HG02798 (cell line): Measurements from ENCODE around the gene CLIC5.

Experiments used
- ATAC-seq: cut with Tn5 transposase; IDR thresholded peaks from one replicate; pipeline ENCODE4 v1.9.1; 2021; ENCODE audit warnings: mild to moderate bottlenecking; ENCODE audit not compliant: unreplicated experiment, poor library complexity

CLIC5 gene

GRCh38 chr6:45900808-45901752 is 114.6 kb downstream of the CLIC5 start:
- ATAC-seq = no peak

DNA sequence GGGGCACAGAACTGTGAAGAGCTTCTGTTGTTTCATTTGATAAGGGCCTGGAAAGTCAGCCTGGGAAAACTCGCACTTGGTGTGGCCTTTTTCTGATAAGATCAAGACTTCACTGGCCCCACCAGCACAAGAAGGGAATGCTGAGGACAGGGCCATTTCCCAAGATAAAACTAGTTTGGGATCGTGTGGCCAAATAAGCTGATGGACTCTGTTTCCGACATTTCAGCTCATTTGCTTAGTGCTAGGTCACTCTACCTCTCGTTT is 116.0 kb downstream of the CLIC5 start:
- ATAC-seq = no peak

- no peak for ATAC-seq
Observed at GRCh38 chr6:45898941-45899682, 116.5 kb downstream of the CLIC5 start.

DNA sequence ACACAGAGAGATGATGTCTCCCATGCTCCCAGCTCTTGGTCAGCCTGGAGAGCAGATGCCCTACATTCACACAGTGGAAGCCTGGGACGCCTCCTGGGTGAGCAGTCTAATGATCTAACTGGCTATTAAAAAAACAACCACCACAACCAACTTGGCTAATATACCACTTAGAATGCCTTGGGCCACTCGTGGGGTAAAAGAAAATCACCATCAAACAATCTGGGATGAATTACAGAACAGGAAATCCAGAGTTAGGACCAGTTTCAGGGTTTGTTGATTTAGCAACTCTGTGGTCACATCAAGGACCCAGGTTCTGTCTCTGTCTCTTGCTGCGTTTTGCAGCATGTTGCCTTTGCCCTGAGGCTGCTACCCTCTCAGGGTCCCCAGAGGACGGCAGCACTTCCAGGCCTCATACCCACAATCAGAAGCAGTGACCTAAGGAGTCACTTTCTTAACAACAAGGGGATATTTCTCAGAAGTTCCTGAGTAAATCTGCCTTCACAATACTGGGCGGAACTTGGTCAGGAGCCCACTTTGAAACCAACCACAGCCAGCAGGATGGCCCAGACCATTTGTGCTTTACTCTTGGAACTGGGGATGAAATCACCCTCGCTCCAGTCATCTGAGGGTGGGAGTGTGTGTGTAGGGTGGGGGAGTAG is 118.7 kb downstream of the CLIC5 start:
- no peak for ATAC-seq

- no peak for ATAC-seq
Observed at GRCh38 chr6:45895569-45895968, 120.1 kb downstream of the CLIC5 start.

DNA sequence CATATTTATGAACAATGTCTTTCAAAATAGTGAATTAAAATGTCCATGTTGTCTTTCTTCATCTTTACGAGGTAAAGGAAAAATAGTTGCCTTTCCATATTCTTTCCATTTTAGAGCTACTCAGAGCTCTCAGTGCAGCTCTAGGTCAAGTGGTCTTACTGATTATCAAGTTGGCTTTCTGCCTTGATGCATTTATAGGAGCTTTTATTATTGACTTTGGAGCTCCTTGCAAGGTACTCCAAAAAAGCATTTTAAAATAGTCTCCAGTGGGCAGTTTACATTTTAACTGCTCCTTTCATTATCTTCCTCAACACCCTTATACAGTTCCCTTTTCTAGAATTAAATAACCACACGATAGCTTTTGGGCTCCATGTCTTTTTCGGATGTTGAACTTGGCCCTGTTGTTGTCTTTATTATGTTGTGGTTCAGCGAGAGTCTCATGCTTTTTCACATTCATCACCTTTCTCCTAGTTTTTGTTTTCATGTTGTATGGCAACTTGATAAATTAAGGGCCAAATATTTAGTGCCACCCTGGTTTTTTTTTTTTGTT is 122.9 kb downstream of the CLIC5 start:
- no peak for ATAC-seq

DNA sequence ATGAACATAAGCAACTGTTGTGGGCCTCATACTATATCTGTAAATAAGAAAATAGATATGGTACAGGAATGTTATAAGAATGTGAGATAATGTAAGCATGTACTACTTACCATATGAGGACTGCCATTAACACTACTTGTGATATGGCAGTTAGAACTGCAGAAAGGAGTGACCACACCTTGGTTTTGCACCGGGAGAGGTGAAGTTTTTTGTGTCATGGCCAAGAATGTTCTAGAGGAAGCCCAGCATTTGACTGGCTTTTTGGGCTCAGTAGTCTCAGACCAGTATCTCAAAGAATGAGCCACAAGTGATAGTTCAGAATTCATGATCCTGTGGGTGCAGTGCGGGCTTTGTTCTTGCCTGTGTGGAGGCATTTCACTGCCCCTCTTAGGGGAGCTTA is 123.5 kb downstream of the CLIC5 start:
- no peak for ATAC-seq

- ATAC-seq = no peak
Observed at GRCh38 chr6:45886776-45887175, 128.9 kb downstream of the CLIC5 start.

GRCh38 chr6:45884336-45884735 is 131.3 kb downstream of the CLIC5 start:
- ATAC-seq = no peak

DNA sequence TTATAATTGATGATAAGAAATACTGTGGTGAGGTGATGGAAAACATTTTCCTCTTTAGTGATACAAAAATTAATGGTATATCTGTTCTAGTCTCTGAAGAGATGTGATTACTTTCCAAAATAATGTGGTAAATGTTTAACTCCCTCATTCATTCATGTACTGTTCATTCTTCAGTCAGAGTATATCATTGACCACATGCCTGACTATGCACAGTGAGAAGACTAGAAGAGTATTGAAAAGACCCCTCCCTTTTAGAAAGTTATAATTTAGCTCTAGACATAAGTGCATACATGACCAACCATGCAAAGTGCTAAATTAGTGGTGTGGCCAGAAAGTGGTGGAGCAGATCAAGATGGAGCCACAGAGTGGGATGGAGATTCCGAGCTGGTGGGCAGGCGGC is 133.0 kb downstream of the CLIC5 start:
- no peak for ATAC-seq

GRCh38 chr6:45881705-45882467 is 133.8 kb downstream of the CLIC5 start:
- ATAC-seq = no peak

DNA sequence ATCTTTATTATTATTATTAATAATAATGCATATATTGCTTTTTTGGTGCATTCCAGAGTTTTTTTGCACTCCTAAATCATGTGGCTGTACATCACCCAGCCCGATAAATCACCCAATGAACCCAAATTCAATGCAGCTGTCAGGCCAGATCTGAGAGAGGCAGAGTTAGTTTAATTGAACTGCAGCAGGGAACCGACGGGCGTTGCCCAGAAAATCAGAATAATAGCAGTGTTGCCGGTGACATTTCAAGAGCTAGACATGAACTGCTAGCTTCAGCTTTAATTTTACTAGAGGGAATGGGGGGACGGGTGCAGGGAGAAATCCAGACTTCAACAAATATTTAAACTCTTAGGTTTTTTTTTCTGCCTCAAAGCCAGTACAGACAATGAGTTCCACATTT is 135.0 kb downstream of the CLIC5 start:
- ATAC-seq = no peak

DNA sequence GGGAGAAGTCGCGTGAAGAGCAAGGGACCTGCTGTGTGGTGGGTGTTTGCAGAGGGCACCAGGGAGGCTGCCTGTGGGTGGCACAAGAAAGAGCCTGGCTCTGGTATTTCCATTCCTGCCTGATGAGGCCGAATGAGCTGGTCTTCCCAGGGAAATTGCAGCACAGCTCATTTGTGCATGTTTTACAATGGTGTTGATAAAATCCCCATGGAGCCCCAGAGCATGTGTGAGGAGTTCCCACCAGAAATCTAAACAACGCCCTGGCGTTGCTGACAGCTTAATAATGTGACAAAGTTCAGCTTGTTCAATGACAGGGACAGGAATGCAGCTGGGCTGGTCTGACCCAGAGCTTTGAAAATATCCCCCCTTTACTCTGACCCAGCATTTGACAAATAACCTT is 135.5 kb downstream of the CLIC5 start:
- ATAC-seq = no peak

DNA sequence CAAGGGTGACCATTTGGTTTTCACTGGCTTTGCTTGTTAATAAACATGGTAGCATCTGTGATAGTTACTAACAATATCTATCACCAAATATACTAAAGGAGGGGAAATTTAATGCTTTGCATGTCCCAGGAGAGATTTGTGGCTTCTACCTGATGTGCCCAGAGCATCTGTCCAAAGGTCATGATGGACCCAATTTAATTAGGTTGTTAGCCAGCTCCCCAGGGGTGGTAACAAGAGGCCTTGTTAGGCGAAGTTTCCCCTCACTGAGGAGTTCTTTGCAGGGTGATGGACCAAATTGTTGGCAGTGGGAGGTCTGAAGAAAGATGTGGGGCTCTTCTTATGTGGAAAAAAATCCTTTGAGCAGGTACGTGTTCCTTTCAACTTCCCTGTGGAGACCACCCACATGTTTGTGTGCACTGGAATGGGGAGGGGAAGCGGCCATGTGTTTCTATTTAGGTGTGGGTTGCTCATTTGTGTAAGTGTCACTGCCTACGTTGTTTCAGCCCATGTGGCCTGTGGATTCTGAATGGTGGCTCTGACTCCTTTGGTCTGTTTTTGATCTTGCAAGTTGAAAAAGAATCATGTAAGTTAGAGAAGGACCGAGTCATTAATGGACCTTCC is 137.6 kb downstream of the CLIC5 start:
- no peak for ATAC-seq

DNA sequence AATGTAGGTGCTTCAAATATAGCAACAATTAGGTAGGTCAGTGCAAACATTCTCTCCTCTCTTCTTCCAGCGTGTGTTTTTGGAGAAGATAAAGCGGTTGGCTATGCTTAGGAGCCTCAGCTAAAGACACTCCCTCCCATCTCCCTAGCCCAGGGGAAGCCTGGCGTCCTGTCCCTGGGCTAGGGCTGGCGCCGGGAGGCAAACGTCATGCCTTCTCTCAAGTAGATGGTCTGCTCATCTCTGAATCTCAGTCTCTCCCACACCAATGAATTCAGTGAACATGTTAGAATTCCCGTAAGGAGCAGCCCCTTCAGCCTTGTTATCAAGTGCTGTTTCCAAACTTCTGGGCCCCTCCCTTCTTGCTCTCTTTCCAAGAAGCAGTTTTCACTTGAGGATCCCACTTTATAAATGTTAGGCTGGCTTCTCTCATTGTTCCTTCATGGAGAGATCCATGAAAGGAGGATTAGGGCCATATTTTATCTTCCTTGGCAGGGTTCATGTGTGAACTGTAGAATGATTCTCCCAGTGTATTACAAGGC is 142.8 kb downstream of the CLIC5 start:
- ATAC-seq = no peak

GRCh38 chr6:45870531-45870930 is 145.1 kb downstream of the CLIC5 start:
- no peak for ATAC-seq

- ATAC-seq = no peak
Observed at GRCh38 chr6:45864651-45865050, 151.0 kb downstream of the CLIC5 start.

DNA sequence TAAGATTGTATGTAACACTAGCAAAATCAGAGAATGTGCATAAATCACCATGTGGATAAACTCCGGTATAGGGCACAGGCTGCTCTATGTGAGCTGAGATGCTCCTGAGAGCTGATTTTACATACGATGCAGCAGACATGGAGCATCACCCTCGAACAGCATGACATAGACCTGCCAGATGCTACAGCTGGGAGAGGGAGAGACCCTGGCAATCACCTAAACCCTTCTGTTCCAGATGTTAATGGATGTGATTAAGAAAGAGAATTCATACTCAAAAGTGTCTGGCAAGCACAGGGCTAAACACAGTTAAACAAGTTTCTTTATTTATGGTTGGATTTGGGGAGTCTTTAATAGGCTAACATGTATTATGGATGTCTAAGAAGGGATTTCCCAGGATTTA is 157.0 kb downstream of the CLIC5 start:
- ATAC-seq = no peak

DNA sequence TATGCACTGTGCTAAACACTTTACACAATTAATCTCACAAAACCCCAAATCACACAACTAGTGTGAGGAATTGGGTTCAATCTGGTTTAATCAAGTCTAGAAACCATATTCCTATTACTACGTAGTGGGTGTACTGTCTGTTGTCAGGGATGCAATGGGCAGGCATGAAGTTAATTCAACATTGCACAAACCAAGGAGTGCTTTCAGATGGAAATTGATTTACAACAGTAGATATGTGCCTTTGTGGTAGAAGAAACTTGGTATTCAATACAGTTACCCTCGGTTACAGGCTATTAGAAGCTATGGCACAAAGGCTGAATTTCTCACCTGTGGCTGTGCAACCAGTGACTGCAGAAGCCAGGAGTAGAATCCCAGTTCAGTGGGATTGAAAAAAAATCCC is 157.8 kb downstream of the CLIC5 start:
- no peak for ATAC-seq
